ENCODE measurements around the gene TIMM8A. TPM values are rescaled to one million over a fixed set of nuclear protein-coding genes. Genes with fewer than 3 reads are reported as not detected.

Gene TIMM8A, protein sequence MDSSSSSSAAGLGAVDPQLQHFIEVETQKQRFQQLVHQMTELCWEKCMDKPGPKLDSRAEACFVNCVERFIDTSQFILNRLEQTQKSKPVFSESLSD
- total RNA-seq, result 1 to 10 TPM; 4.0 to 4.9 TPM

DNA sequence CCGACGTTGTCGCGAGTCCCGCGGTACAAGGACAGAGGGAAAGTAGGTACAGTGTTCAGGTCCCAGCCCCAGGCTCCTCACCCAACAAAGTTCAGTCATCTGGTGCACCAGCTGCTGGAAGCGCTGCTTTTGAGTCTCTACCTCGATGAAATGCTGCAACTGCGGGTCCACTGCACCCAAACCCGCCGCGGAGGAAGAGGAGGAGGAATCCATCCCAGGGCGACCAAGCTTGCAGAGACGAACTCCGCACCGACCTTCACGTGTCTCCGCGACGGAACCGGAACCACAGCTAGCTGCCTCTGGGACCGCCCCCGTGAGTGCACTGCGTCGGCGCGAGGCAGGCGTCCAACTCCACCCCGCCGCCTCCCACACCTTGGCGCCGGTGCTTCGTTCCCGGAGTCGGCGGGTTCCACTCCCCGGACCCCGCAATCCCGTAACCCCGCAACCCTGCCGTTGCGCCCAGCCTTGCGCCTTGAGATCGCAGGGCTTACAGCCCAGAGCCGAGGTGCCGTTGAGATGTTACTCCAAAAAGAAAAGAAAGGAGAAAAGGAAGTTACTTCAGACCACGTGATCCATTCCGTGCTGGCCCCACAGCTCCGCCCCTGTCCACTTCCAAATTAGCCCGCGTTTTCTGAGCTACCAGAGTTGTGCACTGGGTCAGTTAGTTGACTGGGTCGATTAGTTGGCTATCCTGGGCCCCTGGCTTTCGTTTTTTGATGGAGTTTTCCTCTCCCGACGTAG is at the start of gene TIMM8A:
TIMM8A (minus strand) TSS at position 291 of the 741 bp plus-strand sequence; CDS start at position 213, 78 bp downstream.
- Histone ChIP-seq H3K36me3 (no peaks in the 10 kb centered on the region), H3K9me3 (no peaks in the 10 kb centered on the region), H3K4me1 (replicated peaks) (no peaks in the 10 kb centered on the region), H3K27me3 (replicated peaks; ENCODE audit: insufficient read depth) (no peaks in the 10 kb centered on the region), H3K4me3 (peak within 1 kb of the TSS; percentile 48 to 52), H3K27ac (peak within 1 kb of the TSS; percentile 91 to 92)
- peak; percentile 62 for DNase-seq (ENCODE audit: low spot score)
- TF ChIP-seq, protein P1, sequence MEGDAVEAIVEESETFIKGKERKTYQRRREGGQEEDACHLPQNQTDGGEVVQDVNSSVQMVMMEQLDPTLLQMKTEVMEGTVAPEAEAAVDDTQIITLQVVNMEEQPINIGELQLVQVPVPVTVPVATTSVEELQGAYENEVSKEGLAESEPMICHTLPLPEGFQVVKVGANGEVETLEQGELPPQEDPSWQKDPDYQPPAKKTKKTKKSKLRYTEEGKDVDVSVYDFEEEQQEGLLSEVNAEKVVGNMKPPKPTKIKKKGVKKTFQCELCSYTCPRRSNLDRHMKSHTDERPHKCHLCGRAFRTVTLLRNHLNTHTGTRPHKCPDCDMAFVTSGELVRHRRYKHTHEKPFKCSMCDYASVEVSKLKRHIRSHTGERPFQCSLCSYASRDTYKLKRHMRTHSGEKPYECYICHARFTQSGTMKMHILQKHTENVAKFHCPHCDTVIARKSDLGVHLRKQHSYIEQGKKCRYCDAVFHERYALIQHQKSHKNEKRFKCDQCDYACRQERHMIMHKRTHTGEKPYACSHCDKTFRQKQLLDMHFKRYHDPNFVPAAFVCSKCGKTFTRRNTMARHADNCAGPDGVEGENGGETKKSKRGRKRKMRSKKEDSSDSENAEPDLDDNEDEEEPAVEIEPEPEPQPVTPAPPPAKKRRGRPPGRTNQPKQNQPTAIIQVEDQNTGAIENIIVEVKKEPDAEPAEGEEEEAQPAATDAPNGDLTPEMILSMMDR (IDR thresholded peaks at IDR 0.05), result peak in 1 of 4 experiments; percentile 5
- TF ChIP-seq POLR2AphosphoS5 (IDR thresholded peaks at IDR 0.05) (peak; percentile 76), POLR2A (IDR thresholded peaks at IDR 0.05) (peak; percentile 28)
- under 1% methylated on average over 24 of the region's 55 CpGs for WGBS
- intact Hi-C loops (cut with DNase I), result no loop called here

DNA sequence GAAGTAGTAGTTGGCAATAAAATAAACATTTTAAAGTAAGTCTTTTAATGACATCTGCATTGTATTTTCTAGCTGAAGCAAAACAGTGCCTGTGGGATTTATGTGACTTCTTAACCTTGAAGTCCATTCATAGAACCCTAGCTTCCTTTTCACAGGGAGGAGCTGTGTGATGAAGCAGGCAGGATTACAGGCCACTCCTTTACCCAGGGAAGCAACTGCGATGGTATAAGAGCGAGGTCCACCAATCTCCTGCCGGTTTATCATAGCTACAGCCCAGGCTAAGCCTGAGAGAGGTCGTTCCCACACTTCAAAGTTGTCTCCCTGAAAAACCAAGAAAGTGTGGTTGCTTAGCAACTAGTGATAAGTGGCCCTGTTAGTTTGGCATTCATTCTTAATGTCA is 49.2 kb upstream of the TIMM8A start:
- 38% methylated on average over 4 of the region's 4 CpGs for WGBS
- intact Hi-C loops (cut with DNase I), result no loop called here

DNA sequence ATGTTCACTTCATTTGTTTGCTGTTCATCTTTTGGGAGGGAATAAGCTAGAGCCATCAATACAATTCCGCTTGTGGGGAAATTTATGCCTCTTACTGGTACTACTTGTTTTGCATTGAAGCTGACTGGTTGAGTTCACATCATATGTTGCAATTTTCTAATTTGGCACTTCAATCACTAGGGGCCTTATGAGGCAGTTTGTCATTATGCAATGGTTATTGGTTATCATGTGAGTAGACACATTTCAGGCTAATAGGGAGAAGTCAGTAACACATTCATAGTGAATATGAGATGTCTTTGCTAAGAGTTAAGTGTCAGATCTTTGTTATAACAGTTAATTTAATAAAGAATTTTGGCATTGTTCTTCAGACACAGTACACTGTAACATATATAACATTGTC is 47.2 kb upstream of the TIMM8A start:
- WGBS, result 85% methylated on average over 1 of the region's 1 CpG
- Histone ChIP-seq H3K27ac (no peak overlapping the region), H3K4me1 (replicated peaks) (no peaks in the 10 kb centered on the region), H3K9me3 (no peaks in the 10 kb centered on the region), H3K27me3 (replicated peaks; ENCODE audit: insufficient read depth) (no peaks in the 10 kb centered on the region), H3K4me3 (no peak overlapping the region), H3K36me3 (no peaks in the 10 kb centered on the region)
- intact Hi-C loops (cut with DNase I), result no loop called here
- DNase-seq (ENCODE audit: low spot score), result no peak
- TF ChIP-seq POLR2A (IDR thresholded peaks at IDR 0.05) (no peak), POLR2AphosphoS5 (IDR thresholded peaks at IDR 0.05) (no peak)

More for the DNA sequence above, 49.2 kb upstream of the TIMM8A start:
- H3K27me3 ChIP-seq (replicated peaks; ENCODE audit: insufficient read depth), result no peaks in the 10 kb centered on the region
- no peak overlapping the region for H3K4me3 ChIP-seq
- H3K4me1 ChIP-seq (replicated peaks), result no peaks in the 10 kb centered on the region
- DNase-seq (ENCODE audit: low spot score), result no peak
- no peaks in the 10 kb centered on the region for H3K9me3 ChIP-seq
- no peak for TF ChIP-seq POLR2A (IDR thresholded peaks at IDR 0.05)
- no peak for TF ChIP-seq POLR2AphosphoS5 (IDR thresholded peaks at IDR 0.05)
- TF ChIP-seq, protein P1 (IDR thresholded peaks at IDR 0.05), result no peak
- no peak overlapping the region for H3K27ac ChIP-seq
- H3K36me3 ChIP-seq, result no peaks in the 10 kb centered on the region

DNA sequence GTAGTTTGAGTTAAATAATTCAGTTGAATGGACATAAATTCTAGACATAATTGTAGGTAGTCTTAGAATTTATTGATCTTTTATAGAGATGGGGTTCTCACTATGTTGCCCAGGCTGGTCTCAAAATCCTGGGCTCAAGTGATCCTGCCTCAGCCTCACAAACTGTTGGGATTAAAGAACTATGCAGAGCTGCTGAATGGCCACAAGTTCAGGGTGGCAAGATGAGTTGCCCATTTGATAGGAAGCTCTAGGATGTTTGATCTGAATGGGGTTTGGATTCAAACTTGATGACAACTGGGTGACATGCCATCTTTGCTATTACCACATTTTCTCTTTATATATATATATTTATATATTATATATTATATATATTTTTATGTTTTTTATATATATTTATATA is 45.8 kb upstream of the TIMM8A start:
- H3K4me3 ChIP-seq, result no peak overlapping the region
- no peak overlapping the region for H3K27ac ChIP-seq
- no peak for DNase-seq (ENCODE audit: low spot score)
- no peaks in the 10 kb centered on the region for H3K27me3 ChIP-seq (replicated peaks; ENCODE audit: insufficient read depth)
- H3K4me1 ChIP-seq (replicated peaks), result no peaks in the 10 kb centered on the region
- H3K36me3 ChIP-seq, result no peaks in the 10 kb centered on the region
- intact Hi-C loops (cut with DNase I), result no loop called here
- H3K9me3 ChIP-seq, result no peaks in the 10 kb centered on the region
- no peak for TF ChIP-seq POLR2AphosphoS5 (IDR thresholded peaks at IDR 0.05)
- TF ChIP-seq POLR2A (IDR thresholded peaks at IDR 0.05), result no peak
- TF ChIP-seq, protein P1 (IDR thresholded peaks at IDR 0.05), result no peak

DNA sequence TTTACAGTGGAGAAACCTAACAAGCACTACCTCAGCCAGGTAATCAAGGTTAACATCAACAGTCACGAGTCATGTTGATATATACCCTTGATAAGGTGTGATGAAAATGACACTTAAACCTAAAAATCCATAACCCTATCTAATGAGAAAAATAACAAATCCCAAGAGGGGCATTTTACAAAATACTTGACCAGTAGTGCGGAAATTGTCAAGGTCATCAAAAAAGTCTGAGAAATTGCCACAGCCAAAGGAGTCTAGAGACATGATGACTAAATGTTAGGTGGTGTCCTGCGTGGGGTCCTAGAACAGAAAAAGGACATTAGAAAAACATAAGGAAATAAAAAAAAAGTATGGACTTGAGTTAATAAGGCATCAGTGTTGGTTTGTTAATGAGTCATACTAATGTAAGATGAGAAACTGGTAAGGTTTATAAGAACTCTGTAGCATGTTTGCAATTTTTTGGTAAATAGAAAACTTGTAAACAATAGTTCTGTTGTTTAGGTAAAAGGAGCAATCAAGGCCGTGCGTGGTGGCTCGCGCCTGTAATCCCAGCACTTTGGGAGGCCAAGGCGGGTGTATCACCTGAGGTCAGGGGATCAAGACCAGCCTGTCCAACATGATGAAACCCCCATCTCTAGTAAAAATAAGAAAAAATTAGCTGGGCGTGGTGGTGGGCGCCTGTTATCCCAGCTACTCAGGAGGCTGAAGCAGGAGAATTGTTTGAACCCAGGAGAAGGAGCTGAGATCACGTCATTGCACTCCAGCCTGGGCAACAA is 45.2 kb upstream of the TIMM8A start:
- H3K27me3 ChIP-seq (replicated peaks; ENCODE audit: insufficient read depth), result no peaks in the 10 kb centered on the region
- H3K27ac ChIP-seq, result no peak overlapping the region
- no peak overlapping the region for H3K4me3 ChIP-seq
- intact Hi-C loops (cut with DNase I), result no loop called here
- H3K4me1 ChIP-seq (replicated peaks), result no peaks in the 10 kb centered on the region
- H3K36me3 ChIP-seq, result no peaks in the 10 kb centered on the region
- H3K9me3 ChIP-seq, result no peaks in the 10 kb centered on the region
- WGBS, result 79% methylated on average over 11 of the region's 11 CpGs
- no peak for TF ChIP-seq POLR2AphosphoS5 (IDR thresholded peaks at IDR 0.05)
- TF ChIP-seq, protein P1 (IDR thresholded peaks at IDR 0.05), result no peak
- TF ChIP-seq POLR2A (IDR thresholded peaks at IDR 0.05), result no peak
- DNase-seq (ENCODE audit: low spot score), result no peak

Data from prostate gland (tissue), 2 donors.